ENCODE results near the gene ZNF844.

GRCh38 chr19:12112701-12113100 is 48.2 kb downstream of the ZNF844 start:
- TF ChIP-seq CTCF (IDR thresholded peaks at IDR 0.05) (no peak), POLR2A (IDR thresholded peaks at IDR 0.05) (no peak)

Measured in testis (tissue), 2 donors.